ENCODE results near the gene TVP23A.

DNA sequence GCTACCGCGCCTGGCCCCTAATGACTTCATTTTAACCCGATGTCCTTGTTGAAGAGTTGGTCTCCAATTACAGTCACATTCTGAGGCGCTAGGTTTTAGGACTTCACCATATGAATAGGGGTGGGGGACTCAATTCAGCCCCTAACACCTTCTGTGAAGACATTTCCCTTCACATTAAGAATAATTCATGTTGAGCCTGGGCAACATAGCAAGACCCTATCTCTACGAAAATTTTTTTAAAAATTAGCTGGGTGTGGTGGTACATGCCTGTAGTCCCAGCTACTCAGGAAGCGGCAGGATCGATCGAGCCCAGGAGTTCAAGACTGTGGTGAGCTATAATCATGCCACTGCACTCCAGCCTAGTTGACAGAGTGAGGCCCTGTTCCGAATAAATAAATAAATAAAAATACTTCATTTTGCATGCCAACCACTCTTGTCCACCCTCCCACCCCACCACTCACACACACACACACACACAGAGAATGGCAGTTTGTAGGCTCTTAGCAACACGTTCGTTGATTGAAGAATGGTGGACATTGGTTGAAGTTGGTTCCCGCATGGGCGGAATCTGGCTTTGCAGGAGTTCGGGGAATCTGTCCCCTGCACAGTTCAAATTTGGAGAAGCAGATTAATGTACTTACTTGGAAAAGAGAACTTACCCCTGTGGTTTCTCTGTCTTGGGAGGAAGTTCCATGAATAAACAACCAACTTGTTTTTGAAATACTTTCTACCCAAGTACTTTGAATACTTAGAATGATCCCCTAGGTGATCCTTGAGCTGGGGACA lies 27.8 kb upstream of the TVP23A start:
- no peak for TF ChIP-seq BHLHE40 (IDR thresholded peaks at IDR 0.05; ENCODE audit: borderline replicate concordance in 1 of 2, low read depth in 2 of 2, low read length in 1 of 2)
- TF ChIP-seq YY1 (IDR thresholded peaks at IDR 0.05; ENCODE audit: low read depth, low read length): no peak
- TF ChIP-seq NFYA (IDR thresholded peaks at IDR 0.05; ENCODE audit: borderline replicate concordance, low read depth, low read length): no peak
- TF ChIP-seq, protein P1, sequence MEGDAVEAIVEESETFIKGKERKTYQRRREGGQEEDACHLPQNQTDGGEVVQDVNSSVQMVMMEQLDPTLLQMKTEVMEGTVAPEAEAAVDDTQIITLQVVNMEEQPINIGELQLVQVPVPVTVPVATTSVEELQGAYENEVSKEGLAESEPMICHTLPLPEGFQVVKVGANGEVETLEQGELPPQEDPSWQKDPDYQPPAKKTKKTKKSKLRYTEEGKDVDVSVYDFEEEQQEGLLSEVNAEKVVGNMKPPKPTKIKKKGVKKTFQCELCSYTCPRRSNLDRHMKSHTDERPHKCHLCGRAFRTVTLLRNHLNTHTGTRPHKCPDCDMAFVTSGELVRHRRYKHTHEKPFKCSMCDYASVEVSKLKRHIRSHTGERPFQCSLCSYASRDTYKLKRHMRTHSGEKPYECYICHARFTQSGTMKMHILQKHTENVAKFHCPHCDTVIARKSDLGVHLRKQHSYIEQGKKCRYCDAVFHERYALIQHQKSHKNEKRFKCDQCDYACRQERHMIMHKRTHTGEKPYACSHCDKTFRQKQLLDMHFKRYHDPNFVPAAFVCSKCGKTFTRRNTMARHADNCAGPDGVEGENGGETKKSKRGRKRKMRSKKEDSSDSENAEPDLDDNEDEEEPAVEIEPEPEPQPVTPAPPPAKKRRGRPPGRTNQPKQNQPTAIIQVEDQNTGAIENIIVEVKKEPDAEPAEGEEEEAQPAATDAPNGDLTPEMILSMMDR (IDR thresholded peaks at IDR 0.05 in 2 of 3, conservative IDR thresholded peaks at IDR 0.05 in 1 of 3; ENCODE audit: control insufficient read depth in 2 of 3, extremely low read depth in 1 of 3, insufficient read depth in 1 of 3, low read depth in 3 of 3, low read length in 3 of 3): no peak
- TF ChIP-seq POLR2AphosphoS5 (IDR thresholded peaks at IDR 0.05; ENCODE audit: low read length): no peak
- no peak for TF ChIP-seq HCFC1 (IDR thresholded peaks at IDR 0.05; ENCODE audit: low read length)
- TF ChIP-seq CEBPB (IDR thresholded peaks at IDR 0.05; ENCODE audit: borderline replicate concordance in 1 of 2, low read depth in 2 of 2, low read length in 2 of 2): no peak
- TF ChIP-seq NFYB (IDR thresholded peaks at IDR 0.05; ENCODE audit: insufficient read depth, low read depth, low read length): no peak
- no peak for TF ChIP-seq CHD1 (IDR thresholded peaks at IDR 0.05; ENCODE audit: low read depth, low read length)
- TF ChIP-seq RAD21 (IDR thresholded peaks at IDR 0.05; ENCODE audit: insufficient read depth, low read depth, low read length): no peak
- no peak for TF ChIP-seq EP300 (IDR thresholded peaks at IDR 0.05; ENCODE audit: borderline replicate concordance in 1 of 2, control insufficient read depth in 1 of 2, low read depth in 2 of 2, low read length in 2 of 2)
- TF ChIP-seq, protein P2, sequence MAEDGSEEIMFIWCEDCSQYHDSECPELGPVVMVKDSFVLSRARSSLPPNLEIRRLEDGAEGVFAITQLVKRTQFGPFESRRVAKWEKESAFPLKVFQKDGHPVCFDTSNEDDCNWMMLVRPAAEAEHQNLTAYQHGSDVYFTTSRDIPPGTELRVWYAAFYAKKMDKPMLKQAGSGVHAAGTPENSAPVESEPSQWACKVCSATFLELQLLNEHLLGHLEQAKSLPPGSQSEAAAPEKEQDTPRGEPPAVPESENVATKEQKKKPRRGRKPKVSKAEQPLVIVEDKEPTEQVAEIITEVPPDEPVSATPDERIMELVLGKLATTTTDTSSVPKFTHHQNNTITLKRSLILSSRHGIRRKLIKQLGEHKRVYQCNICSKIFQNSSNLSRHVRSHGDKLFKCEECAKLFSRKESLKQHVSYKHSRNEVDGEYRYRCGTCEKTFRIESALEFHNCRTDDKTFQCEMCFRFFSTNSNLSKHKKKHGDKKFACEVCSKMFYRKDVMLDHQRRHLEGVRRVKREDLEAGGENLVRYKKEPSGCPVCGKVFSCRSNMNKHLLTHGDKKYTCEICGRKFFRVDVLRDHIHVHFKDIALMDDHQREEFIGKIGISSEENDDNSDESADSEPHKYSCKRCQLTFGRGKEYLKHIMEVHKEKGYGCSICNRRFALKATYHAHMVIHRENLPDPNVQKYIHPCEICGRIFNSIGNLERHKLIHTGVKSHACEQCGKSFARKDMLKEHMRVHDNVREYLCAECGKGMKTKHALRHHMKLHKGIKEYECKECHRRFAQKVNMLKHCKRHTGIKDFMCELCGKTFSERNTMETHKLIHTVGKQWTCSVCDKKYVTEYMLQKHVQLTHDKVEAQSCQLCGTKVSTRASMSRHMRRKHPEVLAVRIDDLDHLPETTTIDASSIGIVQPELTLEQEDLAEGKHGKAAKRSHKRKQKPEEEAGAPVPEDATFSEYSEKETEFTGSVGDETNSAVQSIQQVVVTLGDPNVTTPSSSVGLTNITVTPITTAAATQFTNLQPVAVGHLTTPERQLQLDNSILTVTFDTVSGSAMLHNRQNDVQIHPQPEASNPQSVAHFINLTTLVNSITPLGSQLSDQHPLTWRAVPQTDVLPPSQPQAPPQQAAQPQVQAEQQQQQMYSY (CRISPR knock-in tag; IDR thresholded peaks at IDR 0.05): no peak
- TF ChIP-seq, protein P3, sequence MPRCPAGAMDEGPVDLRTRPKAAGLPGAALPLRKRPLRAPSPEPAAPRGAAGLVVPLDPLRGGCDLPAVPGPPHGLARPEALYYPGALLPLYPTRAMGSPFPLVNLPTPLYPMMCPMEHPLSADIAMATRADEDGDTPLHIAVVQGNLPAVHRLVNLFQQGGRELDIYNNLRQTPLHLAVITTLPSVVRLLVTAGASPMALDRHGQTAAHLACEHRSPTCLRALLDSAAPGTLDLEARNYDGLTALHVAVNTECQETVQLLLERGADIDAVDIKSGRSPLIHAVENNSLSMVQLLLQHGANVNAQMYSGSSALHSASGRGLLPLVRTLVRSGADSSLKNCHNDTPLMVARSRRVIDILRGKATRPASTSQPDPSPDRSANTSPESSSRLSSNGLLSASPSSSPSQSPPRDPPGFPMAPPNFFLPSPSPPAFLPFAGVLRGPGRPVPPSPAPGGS (IDR thresholded peaks at IDR 0.05; ENCODE audit: borderline replicate concordance, insufficient read depth, low read depth, low read length, poor library complexity, severe bottlenecking): no peak
- TF ChIP-seq SRF (IDR thresholded peaks at IDR 0.05; ENCODE audit: low read depth in 2 of 2, low read length in 2 of 2): no peak
